ENCODE measurements around the gene TRAK1.

DNA sequence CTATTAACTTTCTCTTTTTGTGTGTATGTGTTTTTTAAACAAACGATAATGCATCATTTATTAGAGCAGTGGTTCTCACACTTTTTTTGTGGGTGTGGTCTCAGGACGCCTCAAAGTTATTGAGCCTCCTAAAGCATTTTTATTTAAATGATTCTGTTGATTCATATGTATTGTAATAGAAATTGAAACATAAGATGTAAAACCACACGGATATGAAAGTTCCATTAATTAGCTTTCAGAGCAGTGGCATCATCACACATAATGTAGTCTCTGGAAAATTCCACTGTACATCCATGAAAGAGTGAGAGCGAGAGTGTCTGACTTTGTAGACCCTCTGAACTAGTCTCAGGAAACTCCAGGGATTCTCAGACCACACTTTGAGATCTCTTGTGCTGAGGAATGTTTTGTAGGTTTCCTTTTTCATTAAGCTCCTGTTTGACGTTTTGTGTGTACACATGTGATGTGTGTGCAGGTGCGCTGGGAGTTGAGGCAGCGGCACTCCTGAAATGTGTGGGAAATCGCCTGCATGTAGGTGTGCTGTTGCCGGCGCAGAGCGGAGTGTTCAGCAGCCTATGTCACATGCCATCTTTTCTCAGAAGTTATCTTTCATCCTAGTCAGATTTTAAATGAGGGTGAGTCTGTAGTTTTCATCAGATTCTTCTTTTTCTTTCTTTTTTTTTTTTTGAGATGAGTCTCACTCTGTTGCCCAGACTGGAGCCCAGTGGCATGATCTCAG is 5.3 kb upstream of the TRAK1 start:
- TF ChIP-seq ELF4 (IDR thresholded peaks at IDR 0.05) (no peak), HDGF (IDR thresholded peaks at IDR 0.05; ENCODE audit: borderline replicate concordance) (no peak), SP1 (IDR thresholded peaks at IDR 0.05) (no peak)

Data from HEK293T (cell line).